Lower leg skin (tissue), 3 donors: ENCODE measurements around the gene MINAR2.

ENCODE experiments used
- POLR2A ChIP-seq, 2 donors: fragments of 450-650 bp; IDR thresholded peaks; one replicate each; pipeline ENCODE4 v1.6.1; 2016 to 2017; ENCODE audit warnings: antibody characterized with exemption in 2 of 2, mild to moderate bottlenecking in 1 of 2, moderate library complexity in 1 of 2
- TF ChIP-seq, protein P1 (sequence below), 3 donors: fragments of 450-650 bp; IDR thresholded peaks; one replicate each; pipeline ENCODE4 v1.5.1; 2016; ENCODE audit warnings: antibody characterized with exemption in 3 of 3, mild to moderate bottlenecking in 3 of 3, moderate library complexity in 2 of 3

DNA sequence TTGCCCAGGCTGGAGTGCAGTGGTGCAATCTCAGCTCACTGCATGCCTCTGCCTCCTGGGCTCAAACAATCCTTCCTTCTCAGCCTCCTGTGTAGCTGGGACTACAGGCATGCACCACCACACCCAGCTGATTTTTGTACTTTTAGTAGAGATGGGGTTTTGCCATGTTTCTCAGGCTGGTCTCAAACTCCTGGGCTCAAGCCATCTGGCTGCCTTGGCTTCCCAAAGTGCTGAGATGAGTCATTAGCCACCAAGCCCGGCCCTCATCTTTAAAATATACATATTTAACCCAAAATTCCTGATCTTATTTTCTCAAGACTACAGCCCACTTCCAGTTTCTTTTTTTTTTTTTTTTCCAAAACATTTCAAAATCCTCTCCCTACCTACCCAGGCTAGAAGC lies 31.7 kb upstream of the MINAR2 start:
- TF ChIP-seq, protein P1, sequence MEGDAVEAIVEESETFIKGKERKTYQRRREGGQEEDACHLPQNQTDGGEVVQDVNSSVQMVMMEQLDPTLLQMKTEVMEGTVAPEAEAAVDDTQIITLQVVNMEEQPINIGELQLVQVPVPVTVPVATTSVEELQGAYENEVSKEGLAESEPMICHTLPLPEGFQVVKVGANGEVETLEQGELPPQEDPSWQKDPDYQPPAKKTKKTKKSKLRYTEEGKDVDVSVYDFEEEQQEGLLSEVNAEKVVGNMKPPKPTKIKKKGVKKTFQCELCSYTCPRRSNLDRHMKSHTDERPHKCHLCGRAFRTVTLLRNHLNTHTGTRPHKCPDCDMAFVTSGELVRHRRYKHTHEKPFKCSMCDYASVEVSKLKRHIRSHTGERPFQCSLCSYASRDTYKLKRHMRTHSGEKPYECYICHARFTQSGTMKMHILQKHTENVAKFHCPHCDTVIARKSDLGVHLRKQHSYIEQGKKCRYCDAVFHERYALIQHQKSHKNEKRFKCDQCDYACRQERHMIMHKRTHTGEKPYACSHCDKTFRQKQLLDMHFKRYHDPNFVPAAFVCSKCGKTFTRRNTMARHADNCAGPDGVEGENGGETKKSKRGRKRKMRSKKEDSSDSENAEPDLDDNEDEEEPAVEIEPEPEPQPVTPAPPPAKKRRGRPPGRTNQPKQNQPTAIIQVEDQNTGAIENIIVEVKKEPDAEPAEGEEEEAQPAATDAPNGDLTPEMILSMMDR (IDR thresholded peaks at IDR 0.05), result no peak
- no peak for TF ChIP-seq POLR2A (IDR thresholded peaks at IDR 0.05)
